ENCODE results near the gene MT1E.

DNA sequence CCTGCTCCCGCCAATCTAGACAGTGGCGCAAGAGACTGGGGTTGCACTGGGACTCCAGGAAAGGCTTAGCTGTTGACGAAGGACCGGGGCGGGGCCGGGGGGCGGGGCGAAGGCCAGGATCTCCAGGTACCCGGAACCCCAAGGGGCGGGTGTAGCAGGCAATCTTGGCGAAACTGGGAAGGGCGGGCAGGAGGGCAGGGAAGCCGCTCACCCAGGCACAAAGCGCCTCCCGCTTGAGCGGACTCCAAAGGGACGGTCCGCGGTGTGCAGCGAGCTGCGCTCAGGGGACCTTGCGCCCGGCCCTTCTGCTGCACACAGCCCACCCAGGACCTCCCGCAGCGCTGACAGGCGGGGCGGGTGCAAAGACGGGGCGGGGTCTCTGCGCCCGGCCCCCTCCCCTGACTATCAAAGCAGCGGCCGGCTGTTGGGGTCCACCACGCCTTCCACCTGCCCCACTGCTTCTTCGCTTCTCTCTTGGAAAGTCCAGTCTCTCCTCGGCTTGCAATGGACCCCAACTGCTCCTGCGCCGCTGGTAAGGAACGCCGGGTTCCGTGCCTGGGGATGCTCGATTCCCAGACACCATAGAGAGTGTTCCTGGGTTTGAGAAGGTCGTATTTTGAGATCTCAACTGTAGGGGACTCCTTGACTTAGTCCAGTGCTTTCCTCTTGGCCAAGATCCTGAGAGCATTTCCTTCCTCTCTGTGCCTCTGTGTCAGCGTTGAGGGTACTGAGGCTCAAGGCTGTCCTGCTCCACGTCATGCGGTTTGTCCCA is 32.2 kb downstream of the MT1E start, which contains the start of gene MT1F:
- TF ChIP-seq, protein P1, sequence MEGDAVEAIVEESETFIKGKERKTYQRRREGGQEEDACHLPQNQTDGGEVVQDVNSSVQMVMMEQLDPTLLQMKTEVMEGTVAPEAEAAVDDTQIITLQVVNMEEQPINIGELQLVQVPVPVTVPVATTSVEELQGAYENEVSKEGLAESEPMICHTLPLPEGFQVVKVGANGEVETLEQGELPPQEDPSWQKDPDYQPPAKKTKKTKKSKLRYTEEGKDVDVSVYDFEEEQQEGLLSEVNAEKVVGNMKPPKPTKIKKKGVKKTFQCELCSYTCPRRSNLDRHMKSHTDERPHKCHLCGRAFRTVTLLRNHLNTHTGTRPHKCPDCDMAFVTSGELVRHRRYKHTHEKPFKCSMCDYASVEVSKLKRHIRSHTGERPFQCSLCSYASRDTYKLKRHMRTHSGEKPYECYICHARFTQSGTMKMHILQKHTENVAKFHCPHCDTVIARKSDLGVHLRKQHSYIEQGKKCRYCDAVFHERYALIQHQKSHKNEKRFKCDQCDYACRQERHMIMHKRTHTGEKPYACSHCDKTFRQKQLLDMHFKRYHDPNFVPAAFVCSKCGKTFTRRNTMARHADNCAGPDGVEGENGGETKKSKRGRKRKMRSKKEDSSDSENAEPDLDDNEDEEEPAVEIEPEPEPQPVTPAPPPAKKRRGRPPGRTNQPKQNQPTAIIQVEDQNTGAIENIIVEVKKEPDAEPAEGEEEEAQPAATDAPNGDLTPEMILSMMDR (tag by site-specific recombination; IDR thresholded peaks at IDR 0.05) = no peak
- TF ChIP-seq SP2 (tag by site-specific recombination; IDR thresholded peaks at IDR 0.05) = peak; percentile 79
- TF ChIP-seq, protein P2, sequence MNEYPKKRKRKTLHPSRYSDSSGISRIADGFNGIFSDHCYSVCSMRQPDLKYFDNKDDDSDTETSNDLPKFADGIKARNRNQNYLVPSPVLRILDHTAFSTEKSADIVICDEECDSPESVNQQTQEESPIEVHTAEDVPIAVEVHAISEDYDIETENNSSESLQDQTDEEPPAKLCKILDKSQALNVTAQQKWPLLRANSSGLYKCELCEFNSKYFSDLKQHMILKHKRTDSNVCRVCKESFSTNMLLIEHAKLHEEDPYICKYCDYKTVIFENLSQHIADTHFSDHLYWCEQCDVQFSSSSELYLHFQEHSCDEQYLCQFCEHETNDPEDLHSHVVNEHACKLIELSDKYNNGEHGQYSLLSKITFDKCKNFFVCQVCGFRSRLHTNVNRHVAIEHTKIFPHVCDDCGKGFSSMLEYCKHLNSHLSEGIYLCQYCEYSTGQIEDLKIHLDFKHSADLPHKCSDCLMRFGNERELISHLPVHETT (tag by site-specific recombination; IDR thresholded peaks at IDR 0.05) = no peak
- TF ChIP-seq, protein P3, sequence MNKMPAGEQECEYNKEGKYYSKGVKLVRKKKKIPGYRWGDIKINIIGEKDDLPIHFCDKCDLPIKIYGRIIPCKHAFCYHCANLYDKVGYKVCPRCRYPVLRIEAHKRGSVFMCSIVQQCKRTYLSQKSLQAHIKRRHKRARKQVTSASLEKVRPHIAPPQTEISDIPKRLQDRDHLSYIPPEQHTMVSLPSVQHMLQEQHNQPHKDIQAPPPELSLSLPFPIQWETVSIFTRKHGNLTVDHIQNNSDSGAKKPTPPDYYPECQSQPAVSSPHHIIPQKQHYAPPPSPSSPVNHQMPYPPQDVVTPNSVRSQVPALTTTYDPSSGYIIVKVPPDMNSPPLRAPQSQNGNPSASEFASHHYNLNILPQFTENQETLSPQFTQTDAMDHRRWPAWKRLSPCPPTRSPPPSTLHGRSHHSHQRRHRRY (tag by site-specific recombination; IDR thresholded peaks at IDR 0.05) = no peak
- no peak for TF ChIP-seq TRIM28 (IDR thresholded peaks at IDR 0.05; ENCODE audit: borderline replicate concordance, low read length)
- no peak for TF ChIP-seq ZEB2 (tag by site-specific recombination; IDR thresholded peaks at IDR 0.05)
- no peak for TF ChIP-seq ZNF121 (tag by site-specific recombination; IDR thresholded peaks at IDR 0.05)
- no peak for TF ChIP-seq YY1 (tag by site-specific recombination; IDR thresholded peaks at IDR 0.05)
- TF ChIP-seq ZFP41 (tag by site-specific recombination; IDR thresholded peaks at IDR 0.05; ENCODE audit: borderline replicate concordance) = no peak
- TF ChIP-seq, protein P4, sequence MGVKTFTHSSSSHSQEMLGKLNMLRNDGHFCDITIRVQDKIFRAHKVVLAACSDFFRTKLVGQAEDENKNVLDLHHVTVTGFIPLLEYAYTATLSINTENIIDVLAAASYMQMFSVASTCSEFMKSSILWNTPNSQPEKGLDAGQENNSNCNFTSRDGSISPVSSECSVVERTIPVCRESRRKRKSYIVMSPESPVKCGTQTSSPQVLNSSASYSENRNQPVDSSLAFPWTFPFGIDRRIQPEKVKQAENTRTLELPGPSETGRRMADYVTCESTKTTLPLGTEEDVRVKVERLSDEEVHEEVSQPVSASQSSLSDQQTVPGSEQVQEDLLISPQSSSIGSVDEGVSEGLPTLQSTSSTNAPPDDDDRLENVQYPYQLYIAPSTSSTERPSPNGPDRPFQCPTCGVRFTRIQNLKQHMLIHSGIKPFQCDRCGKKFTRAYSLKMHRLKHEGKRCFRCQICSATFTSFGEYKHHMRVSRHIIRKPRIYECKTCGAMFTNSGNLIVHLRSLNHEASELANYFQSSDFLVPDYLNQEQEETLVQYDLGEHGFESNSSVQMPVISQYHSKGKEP (tag by site-specific recombination; IDR thresholded peaks at IDR 0.05) = no peak
- TF ChIP-seq ZNF274 (IDR thresholded peaks at IDR 0.05; ENCODE audit: low read length) = no peak
- no peak for TF ChIP-seq ZNF274 (tag by site-specific recombination; IDR thresholded peaks at IDR 0.05; ENCODE audit: borderline replicate concordance)
- TF ChIP-seq, protein P5, sequence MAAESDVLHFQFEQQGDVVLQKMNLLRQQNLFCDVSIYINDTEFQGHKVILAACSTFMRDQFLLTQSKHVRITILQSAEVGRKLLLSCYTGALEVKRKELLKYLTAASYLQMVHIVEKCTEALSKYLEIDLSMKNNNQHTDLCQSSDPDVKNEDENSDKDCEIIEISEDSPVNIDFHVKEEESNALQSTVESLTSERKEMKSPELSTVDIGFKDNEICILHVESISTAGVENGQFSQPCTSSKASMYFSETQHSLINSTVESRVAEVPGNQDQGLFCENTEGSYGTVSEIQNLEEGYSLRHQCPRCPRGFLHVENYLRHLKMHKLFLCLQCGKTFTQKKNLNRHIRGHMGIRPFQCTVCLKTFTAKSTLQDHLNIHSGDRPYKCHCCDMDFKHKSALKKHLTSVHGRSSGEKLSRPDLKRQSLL (tag by site-specific recombination; IDR thresholded peaks at IDR 0.05) = no peak
- TF ChIP-seq PRDM1 (tag by site-specific recombination; IDR thresholded peaks at IDR 0.05) = no peak

Measured in HEK293 (cell line).